ENCODE data around the gene SLC41A3.

The SLC41A3 gene

DNA sequence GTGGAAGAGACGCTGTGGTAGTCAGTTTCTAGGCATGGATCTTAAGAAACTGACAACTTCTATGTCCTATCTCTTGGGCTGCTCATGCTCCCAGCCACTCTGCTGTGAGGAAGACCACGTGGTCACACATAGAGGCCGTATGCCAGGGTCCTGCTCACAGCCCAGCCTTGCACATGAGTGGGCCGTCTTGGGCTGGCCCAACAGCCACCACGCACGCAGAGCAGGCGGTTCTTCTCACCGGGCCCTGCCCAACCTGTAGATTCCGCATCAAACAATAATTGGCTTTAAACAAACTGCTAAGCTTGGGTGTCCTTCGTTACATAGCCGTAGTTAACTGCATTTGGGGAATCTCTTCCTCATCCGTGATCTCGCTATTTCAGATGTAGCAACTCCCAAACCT, 26.0 kb downstream of the SLC41A3 start:
- Histone ChIP-seq H2AFZ (ENCODE audit: low read depth, low read length) (no peak overlapping the region), H3K4me3 (ENCODE audit: low read length) (no peak overlapping the region), H3K36me3 (ENCODE audit: insufficient read depth, low read length) (no peaks in the 10 kb centered on the region), H3K9me3 (ENCODE audit: low read length) (no peaks in the 10 kb centered on the region), H3K4me1 (ENCODE audit: insufficient read depth, low read length) (no peaks in the 10 kb centered on the region), H3K27me3 (ENCODE audit: insufficient read depth, low read length) (no peaks in the 10 kb centered on the region)

GRCh38 chr3:126057501-126057819, 26.5 kb downstream of the SLC41A3 start:
- Histone ChIP-seq H2AFZ (ENCODE audit: low read depth, low read length) (no peak overlapping the region), H3K27me3 (ENCODE audit: insufficient read depth, low read length) (no peaks in the 10 kb centered on the region), H3K36me3 (ENCODE audit: insufficient read depth, low read length) (no peaks in the 10 kb centered on the region), H3K9me3 (ENCODE audit: low read length) (no peaks in the 10 kb centered on the region), H3K4me3 (ENCODE audit: low read length) (no peak overlapping the region), H3K4me1 (ENCODE audit: insufficient read depth, low read length) (no peaks in the 10 kb centered on the region)

GRCh38 chr3:126056681-126057500, 27.0 kb downstream of the SLC41A3 start:
- Histone ChIP-seq H3K4me3 (ENCODE audit: low read length) (no peak overlapping the region), H2AFZ (ENCODE audit: low read depth, low read length) (no peak overlapping the region), H3K4me1 (ENCODE audit: insufficient read depth, low read length) (no peaks in the 10 kb centered on the region), H3K9me3 (ENCODE audit: low read length) (no peaks in the 10 kb centered on the region), H3K36me3 (ENCODE audit: insufficient read depth, low read length) (no peaks in the 10 kb centered on the region), H3K27me3 (ENCODE audit: insufficient read depth, low read length) (no peaks in the 10 kb centered on the region)

DNA sequence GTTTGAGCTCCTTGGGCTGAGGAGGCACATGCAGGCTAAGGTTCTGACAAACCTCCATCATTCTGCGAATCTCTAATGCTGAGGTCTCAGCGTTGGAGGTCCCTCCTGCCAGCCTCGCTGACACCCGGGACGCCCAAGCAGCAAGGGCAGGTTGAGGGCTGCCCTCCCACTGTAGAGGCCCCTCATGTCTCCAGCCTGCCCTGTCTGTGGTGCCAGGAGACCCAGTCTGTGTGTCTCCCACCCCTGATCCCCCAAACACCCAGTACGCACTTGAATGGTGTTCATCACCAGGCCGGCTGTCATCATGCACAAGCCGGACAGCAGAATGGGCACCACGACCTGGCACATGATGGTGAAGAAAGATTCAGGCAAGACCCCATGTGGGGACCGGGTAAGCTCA, 27.8 kb downstream of the SLC41A3 start:
- Histone ChIP-seq H3K27me3 (ENCODE audit: insufficient read depth, low read length) (no peaks in the 10 kb centered on the region), H2AFZ (ENCODE audit: low read depth, low read length) (no peak overlapping the region), H3K9me3 (ENCODE audit: low read length) (no peaks in the 10 kb centered on the region), H3K4me1 (ENCODE audit: insufficient read depth, low read length) (no peaks in the 10 kb centered on the region), H3K4me3 (ENCODE audit: low read length) (no peak overlapping the region), H3K36me3 (ENCODE audit: insufficient read depth, low read length) (no peaks in the 10 kb centered on the region)

- Histone ChIP-seq H3K9me3 (ENCODE audit: low read length) (no peaks in the 10 kb centered on the region), H3K27me3 (ENCODE audit: insufficient read depth, low read length) (no peaks in the 10 kb centered on the region), H3K4me3 (ENCODE audit: low read length) (no peak overlapping the region), H2AFZ (ENCODE audit: low read depth, low read length) (no peak overlapping the region), H3K4me1 (ENCODE audit: insufficient read depth, low read length) (no peaks in the 10 kb centered on the region), H3K36me3 (ENCODE audit: insufficient read depth, low read length) (peaks cover 8% of the 10 kb centered on the region)
These were observed 29.1 kb downstream of the SLC41A3 start for GRCh38 chr3:126054870-126055269.

GRCh38 chr3:126053949-126054569, 29.9 kb downstream of the SLC41A3 start:
- no peaks in the 10 kb centered on the region for H3K9me3 ChIP-seq (ENCODE audit: low read length)
- H3K4me3 ChIP-seq (ENCODE audit: low read length): no peak overlapping the region
- no peaks in the 10 kb centered on the region for H3K27me3 ChIP-seq (ENCODE audit: insufficient read depth, low read length)
- H2AFZ ChIP-seq (ENCODE audit: low read depth, low read length): no peak overlapping the region
- H3K36me3 ChIP-seq (ENCODE audit: insufficient read depth, low read length): peaks cover 11% of the 10 kb centered on the region
- no peaks in the 10 kb centered on the region for H3K4me1 ChIP-seq (ENCODE audit: insufficient read depth, low read length)

GRCh38 chr3:126053513-126053912, 30.4 kb downstream of the SLC41A3 start:
- Histone ChIP-seq H3K4me1 (ENCODE audit: insufficient read depth, low read length) (no peaks in the 10 kb centered on the region), H3K9me3 (ENCODE audit: low read length) (no peaks in the 10 kb centered on the region), H3K27me3 (ENCODE audit: insufficient read depth, low read length) (no peaks in the 10 kb centered on the region), H2AFZ (ENCODE audit: low read depth, low read length) (no peak overlapping the region), H3K4me3 (ENCODE audit: low read length) (no peak overlapping the region), H3K36me3 (ENCODE audit: insufficient read depth, low read length) (peaks cover 11% of the 10 kb centered on the region)

- H3K4me1 ChIP-seq (ENCODE audit: insufficient read depth, low read length): no peaks in the 10 kb centered on the region
- no peak overlapping the region for H2AFZ ChIP-seq (ENCODE audit: low read depth, low read length)
- no peaks in the 10 kb centered on the region for H3K9me3 ChIP-seq (ENCODE audit: low read length)
- no peaks in the 10 kb centered on the region for H3K27me3 ChIP-seq (ENCODE audit: insufficient read depth, low read length)
- H3K36me3 ChIP-seq (ENCODE audit: insufficient read depth, low read length): peaks cover 11% of the 10 kb centered on the region
- H3K4me3 ChIP-seq (ENCODE audit: low read length): no peak overlapping the region
These were observed 31.5 kb downstream of the SLC41A3 start for GRCh38 chr3:126052196-126053058.

- H3K4me3 ChIP-seq (ENCODE audit: low read length): no peak overlapping the region
- no peak overlapping the region for H2AFZ ChIP-seq (ENCODE audit: low read depth, low read length)
- no peaks in the 10 kb centered on the region for H3K27me3 ChIP-seq (ENCODE audit: insufficient read depth, low read length)
- H3K4me1 ChIP-seq (ENCODE audit: insufficient read depth, low read length): no peaks in the 10 kb centered on the region
- peaks cover 2% of the 10 kb centered on the region for H3K9me3 ChIP-seq (ENCODE audit: low read length)
- H3K36me3 ChIP-seq (ENCODE audit: insufficient read depth, low read length): peaks cover 11% of the 10 kb centered on the region
These were observed 32.2 kb downstream of the SLC41A3 start for GRCh38 chr3:126051741-126052140.

- Histone ChIP-seq H3K9me3 (ENCODE audit: low read length) (peaks cover 2% of the 10 kb centered on the region), H2AFZ (ENCODE audit: low read depth, low read length) (no peak overlapping the region), H3K36me3 (ENCODE audit: insufficient read depth, low read length) (peaks cover 11% of the 10 kb centered on the region), H3K4me3 (ENCODE audit: low read length) (no peak overlapping the region), H3K4me1 (ENCODE audit: insufficient read depth, low read length) (no peaks in the 10 kb centered on the region), H3K27me3 (ENCODE audit: insufficient read depth, low read length) (no peaks in the 10 kb centered on the region)
These were observed 32.7 kb downstream of the SLC41A3 start for GRCh38 chr3:126051234-126051633.

DNA sequence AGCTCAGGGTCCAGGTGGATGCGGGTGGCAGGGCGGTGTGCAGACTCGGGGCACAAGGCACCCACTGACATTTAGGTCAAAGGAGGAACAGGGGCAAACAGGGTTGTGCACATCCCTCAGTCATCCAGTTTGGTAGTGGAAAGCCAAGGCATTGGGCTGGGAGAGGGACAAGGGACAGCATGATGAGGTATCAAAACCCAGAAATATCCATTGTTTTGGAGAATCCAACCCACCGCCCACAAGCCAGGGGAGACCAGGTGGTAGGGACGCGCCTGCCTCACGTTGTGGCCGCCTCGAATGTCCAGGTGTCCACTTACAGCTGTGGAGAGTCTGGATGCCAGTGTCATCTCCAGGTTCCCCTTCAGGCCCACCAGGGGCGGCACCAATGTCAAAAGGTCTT, 33.3 kb downstream of the SLC41A3 start:
- Histone ChIP-seq H3K4me1 (ENCODE audit: insufficient read depth, low read length) (no peaks in the 10 kb centered on the region), H3K4me3 (ENCODE audit: low read length) (no peak overlapping the region), H3K9me3 (ENCODE audit: low read length) (peaks cover 2% of the 10 kb centered on the region), H3K36me3 (ENCODE audit: insufficient read depth, low read length) (peaks cover 11% of the 10 kb centered on the region), H2AFZ (ENCODE audit: low read depth, low read length) (no peak overlapping the region), H3K27me3 (ENCODE audit: insufficient read depth, low read length) (no peaks in the 10 kb centered on the region)

DNA sequence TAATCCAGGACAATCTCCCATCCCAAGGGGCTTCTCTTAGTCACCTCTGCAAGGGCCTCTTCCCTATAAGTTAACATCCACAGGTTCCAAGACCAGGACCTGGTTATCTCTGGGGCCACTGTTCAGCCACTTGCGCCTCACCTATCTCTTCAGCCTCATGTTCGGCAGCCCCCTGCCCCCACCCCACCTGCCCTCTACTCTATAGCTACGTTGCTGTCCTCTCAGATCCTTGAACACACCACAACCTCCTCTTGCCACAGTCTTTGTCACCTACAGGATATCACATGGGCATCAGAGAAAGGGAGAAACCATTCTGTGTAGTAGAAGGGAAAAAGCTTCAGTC, 33.9 kb downstream of the SLC41A3 start:
- no peak overlapping the region for H3K4me3 ChIP-seq (ENCODE audit: low read length)
- H2AFZ ChIP-seq (ENCODE audit: low read depth, low read length): no peak overlapping the region
- H3K9me3 ChIP-seq (ENCODE audit: low read length): peaks cover 2% of the 10 kb centered on the region
- H3K4me1 ChIP-seq (ENCODE audit: insufficient read depth, low read length): no peaks in the 10 kb centered on the region
- H3K36me3 ChIP-seq (ENCODE audit: insufficient read depth, low read length): peaks cover 11% of the 10 kb centered on the region
- no peaks in the 10 kb centered on the region for H3K27me3 ChIP-seq (ENCODE audit: insufficient read depth, low read length)

GRCh38 chr3:126049289-126050049, 34.5 kb downstream of the SLC41A3 start:
- Histone ChIP-seq H3K4me1 (ENCODE audit: insufficient read depth, low read length) (no peaks in the 10 kb centered on the region), H3K36me3 (ENCODE audit: insufficient read depth, low read length) (peaks cover 11% of the 10 kb centered on the region), H2AFZ (ENCODE audit: low read depth, low read length) (no peak overlapping the region), H3K9me3 (ENCODE audit: low read length) (peaks cover 2% of the 10 kb centered on the region), H3K27me3 (ENCODE audit: insufficient read depth, low read length) (no peaks in the 10 kb centered on the region), H3K4me3 (ENCODE audit: low read length) (no peak overlapping the region)

Measured in neuron (in vitro differentiated cells).